Stimulated activated CD4-positive, alpha-beta T cell treated with anti-CD3 and anti-CD28 coated beads, Interleukin-1b, Interleukin-23, amount 100 ng/mL, for 24 hours (primary cell): ENCODE results near the gene MYLK2.

ENCODE experiments used
- DNase-seq, 4 experiments: peaks; one replicate each; pipeline ENCODE4 v3.0.0-alpha.2; 2020; ENCODE audit warnings: low read depth in 4 of 4, low spot score in 1 of 4

MYLK2 gene

GRCh38 chr20:31853481-31853880, 34.3 kb downstream of the MYLK2 start:
- DNase-seq: no peak

GRCh38 chr20:31856516-31856915, 37.4 kb downstream of the MYLK2 start:
- DNase-seq: no peak

GRCh38 chr20:31857861-31858759, 39.0 kb downstream of the MYLK2 start:
- no peak for DNase-seq

GRCh38 chr20:31858760-31859083, 39.6 kb downstream of the MYLK2 start:
- no peak for DNase-seq

GRCh38 chr20:31859266-31859997, 40.3 kb downstream of the MYLK2 start:
- no peak for DNase-seq

- DNase-seq: no peak
Measured at GRCh38 chr20:31859998-31860380, 40.8 kb downstream of the MYLK2 start.

GRCh38 chr20:31860390-31861134, 41.4 kb downstream of the MYLK2 start:
- no peak for DNase-seq

- no peak for DNase-seq
Measured at GRCh38 chr20:31861135-31861384, 41.9 kb downstream of the MYLK2 start.

GRCh38 chr20:31861385-31862156, 42.4 kb downstream of the MYLK2 start:
- DNase-seq: peak; percentile 33 to 53 (median 43)

- no peak for DNase-seq
Measured at GRCh38 chr20:31862157-31862470, 43.0 kb downstream of the MYLK2 start.

- no peak for DNase-seq
Measured at GRCh38 chr20:31862506-31862905, 43.4 kb downstream of the MYLK2 start.

- no peak for DNase-seq
Measured at GRCh38 chr20:31863296-31864085, 44.3 kb downstream of the MYLK2 start.

GRCh38 chr20:31864521-31865400, 45.6 kb downstream of the MYLK2 start:
- DNase-seq: no peak

- no peak for DNase-seq
Measured at GRCh38 chr20:31866221-31866620, 47.1 kb downstream of the MYLK2 start.

GRCh38 chr20:31868853-31869672, 49.9 kb downstream of the MYLK2 start:
- no peak for DNase-seq

GRCh38 chr20:31869673-31869941, 50.5 kb downstream of the MYLK2 start:
- no peak for DNase-seq

GRCh38 chr20:31869942-31870725, 51.0 kb downstream of the MYLK2 start, which contains the start of the genes DUSP15 and TTLL9:
Gene DUSP15 (minus strand): TSS chr20:31870527. CDS start chr20:31870337, 190 bp downstream.
Gene TTLL9 (plus strand): TSS chr20:31870634. CDS start chr20:31871127, 493 bp downstream.
- no peak for DNase-seq
